ENCODE results near the gene PTPRS. TPM values are rescaled to one million over a fixed set of nuclear protein-coding genes. Genes with fewer than 3 reads are reported as not detected.

The PTPRS gene
- polyA plus RNA-seq, 6 donors from 2014 or later: 0.19 to 1.5 (median 0.73) TPM; not detected in 1

DNA sequence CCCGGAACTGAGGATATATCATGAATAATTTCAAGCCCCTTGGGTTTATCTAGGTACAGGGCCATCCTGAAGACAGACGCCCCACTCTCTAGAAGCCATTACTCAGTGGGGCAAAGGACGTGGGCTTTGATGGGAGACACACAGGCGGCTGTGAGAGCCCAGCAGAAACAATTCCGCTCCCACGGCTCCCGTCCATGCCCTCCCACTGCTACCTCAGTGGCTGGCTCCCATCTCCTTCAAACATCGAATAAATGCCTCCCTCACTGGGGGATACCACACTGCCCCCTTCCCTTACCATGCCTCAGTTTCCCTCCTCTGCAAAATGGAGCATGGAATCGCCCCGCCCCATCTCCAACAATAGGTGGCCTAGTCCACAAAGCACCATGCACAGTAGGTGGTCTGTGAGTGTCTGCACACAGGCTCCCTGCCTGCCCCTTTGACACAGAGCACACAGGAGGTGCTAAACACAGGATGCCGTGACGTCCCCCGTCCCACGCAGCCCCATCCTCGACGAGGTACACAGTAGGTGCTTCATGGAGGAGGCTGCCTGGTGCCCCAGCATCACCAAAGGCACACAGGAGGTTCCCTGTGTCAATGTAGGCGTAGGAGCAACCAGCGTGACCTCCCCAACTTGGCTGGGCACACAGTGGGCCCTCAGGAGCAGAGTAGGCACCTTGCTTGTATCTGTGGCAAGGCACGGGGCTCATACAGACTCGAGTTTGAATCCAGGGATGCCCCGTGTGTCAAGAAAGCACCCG, 46.0 kb downstream of the PTPRS start:
- H3K4me3 Mint-ChIP-seq: peak overlapping the region; percentile 51 to 89 (median 77)
- peak overlapping the region in 2 of 6 donors; percentile 43 to 59 for H3K27ac Mint-ChIP-seq
- peaks cover 11 to 46% (median 32%) of the 10 kb centered on the region in 3 donors for H3K27me3 Mint-ChIP-seq
- peaks cover 0 to 10% (median 3%) of the 10 kb centered on the region in 7 donors for H3K9me3 Mint-ChIP-seq
- no peak for DNase-seq
- ATAC-seq (ENCODE audit: low read depth in 2 of 2): no peak
- peaks cover 13 to 15% (median 13%) of the 10 kb centered on the region in 3 donors for H3K4me1 Mint-ChIP-seq
- peaks cover 0 to 7% of the 10 kb centered on the region in 2 donors for H3K36me3 Mint-ChIP-seq

GRCh38 chr19:5293612-5294378, 46.8 kb downstream of the PTPRS start:
- peaks cover 0 to 4% (median 1%) of the 10 kb centered on the region in 7 donors for H3K9me3 Mint-ChIP-seq
- H3K27me3 Mint-ChIP-seq: peaks cover 15 to 50% (median 32%) of the 10 kb centered on the region in 3 donors
- peak overlapping the region in 3 of 6 donors; percentile 59 to 97 (median 60) for H3K27ac Mint-ChIP-seq
- no peaks in the 10 kb centered on the region for H3K36me3 Mint-ChIP-seq
- peaks cover 13 to 15% (median 13%) of the 10 kb centered on the region in 3 donors for H3K4me1 Mint-ChIP-seq
- H3K4me3 Mint-ChIP-seq: peak overlapping the region; percentile 50 to 89 (median 79)
- ATAC-seq (ENCODE audit: low read depth in 2 of 2) (peak; percentile 15 to 25), DNase-seq (no peak)

DNA sequence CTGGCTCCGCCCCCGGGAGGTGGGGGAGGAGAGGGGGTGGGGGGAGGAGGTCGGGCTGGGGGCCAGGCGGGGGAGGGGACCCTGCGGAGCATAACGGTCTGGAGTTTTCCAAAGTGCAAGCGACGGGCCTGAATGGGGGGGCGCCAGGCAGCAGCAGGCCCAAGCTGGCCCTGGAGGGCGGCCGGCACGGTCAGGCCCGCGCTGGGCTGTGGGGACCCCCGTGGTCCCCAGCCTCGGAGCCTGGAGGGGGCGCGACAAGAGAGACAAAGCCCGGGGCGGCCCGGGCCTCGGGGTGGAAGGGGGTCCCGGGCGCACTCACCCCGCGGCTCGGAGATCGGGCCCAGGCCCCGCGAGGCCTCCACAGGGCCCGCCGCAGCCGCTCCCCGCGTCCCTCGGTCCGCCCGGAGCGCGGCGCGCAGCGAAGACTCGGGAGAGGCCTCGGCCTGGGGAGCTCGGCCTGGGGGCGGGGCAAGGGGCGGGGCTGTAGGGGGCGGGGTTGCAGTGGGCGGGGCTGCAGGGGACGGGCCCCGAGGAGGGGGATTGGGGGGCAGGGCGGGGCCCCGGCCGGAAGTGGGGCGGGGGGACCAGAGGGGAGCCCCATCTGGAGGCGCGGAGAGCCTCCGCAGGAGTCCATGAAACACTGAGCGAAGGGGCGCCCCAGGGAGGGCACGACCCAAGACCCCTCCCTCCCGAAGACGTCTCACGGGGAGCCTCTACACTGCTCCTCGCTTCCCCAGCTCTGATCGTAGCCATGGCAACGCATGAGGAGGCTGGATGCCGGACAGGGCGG, 47.6 kb downstream of the PTPRS start:
- peak overlapping the region in 3 of 6 donors; percentile 52 to 97 (median 60) for H3K27ac Mint-ChIP-seq
- H3K4me3 Mint-ChIP-seq: peak overlapping the region; percentile 38 to 89 (median 79)
- DNase-seq (peak; percentile 46), ATAC-seq (ENCODE audit: low read depth in 2 of 2) (peak; percentile 69 to 73)
- peaks cover 19 to 51% (median 29%) of the 10 kb centered on the region in 3 donors for H3K27me3 Mint-ChIP-seq
- peaks cover 13 to 20% (median 16%) of the 10 kb centered on the region in 3 donors for H3K4me1 Mint-ChIP-seq
- H3K9me3 Mint-ChIP-seq: peaks cover 0 to 2% (median 0%) of the 10 kb centered on the region in 7 donors
- peaks cover 0 to 2% of the 10 kb centered on the region in 2 donors for H3K36me3 Mint-ChIP-seq

DNA sequence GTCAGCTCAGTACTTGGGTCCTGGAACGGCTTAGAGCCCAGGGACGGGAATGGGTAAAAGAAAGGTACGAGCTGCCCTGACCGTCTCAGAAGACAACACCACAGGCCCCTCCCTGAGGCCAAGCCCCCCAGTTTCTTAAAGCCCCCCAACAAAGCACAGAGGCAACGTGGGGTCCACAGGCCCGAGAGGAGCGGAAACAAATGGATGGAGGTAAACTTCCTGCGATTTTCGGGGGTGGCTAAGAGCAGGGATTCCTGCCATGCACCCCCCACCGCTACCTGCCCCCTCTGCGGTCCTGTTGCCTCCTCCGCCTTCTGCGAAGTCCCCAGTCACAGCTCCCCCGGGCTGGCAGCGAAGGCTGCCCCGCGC, 48.2 kb downstream of the PTPRS start:
- DNase-seq: peak; percentile 19
- H3K4me3 Mint-ChIP-seq: peak overlapping the region; percentile 54 to 81 (median 76)
- no peak overlapping the region for H3K27ac Mint-ChIP-seq
- peaks cover 22 to 57% (median 35%) of the 10 kb centered on the region in 3 donors for H3K27me3 Mint-ChIP-seq
- peaks cover 13 to 26% (median 20%) of the 10 kb centered on the region in 3 donors for H3K4me1 Mint-ChIP-seq
- ATAC-seq (ENCODE audit: low read depth in 2 of 2): no peak
- H3K9me3 Mint-ChIP-seq: peaks cover 0 to 2% (median 0%) of the 10 kb centered on the region in 7 donors
- H3K36me3 Mint-ChIP-seq: peaks cover 0 to 7% of the 10 kb centered on the region in 2 donors

DNA sequence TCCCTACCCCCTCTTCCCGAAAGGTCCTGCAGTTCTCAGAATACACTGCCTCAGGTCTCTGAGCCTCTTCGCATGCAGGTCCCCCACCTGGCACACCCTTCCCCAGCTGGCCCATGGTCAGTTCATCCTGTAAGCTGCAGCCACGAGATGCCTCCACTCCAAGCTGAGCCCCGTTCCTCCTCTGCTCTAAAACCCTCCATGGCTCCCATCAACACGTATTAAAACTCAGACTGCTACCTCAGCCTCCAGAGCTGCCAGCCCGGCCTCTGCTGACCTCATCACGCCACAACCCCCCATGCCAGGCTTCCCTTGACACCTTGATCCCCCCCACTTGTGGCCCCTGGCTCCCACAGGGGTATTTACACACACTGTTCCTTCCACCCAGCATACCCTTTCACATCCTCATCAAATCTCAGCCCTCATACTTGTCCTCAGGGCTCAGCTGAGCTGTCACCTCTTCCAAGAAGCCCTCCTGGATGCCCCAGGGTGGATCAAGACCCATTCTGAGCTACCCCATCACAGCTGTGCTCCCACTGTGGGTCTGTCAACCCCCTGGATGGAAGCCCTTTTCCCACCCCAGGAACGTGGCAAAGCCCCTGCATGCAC, 48.9 kb downstream of the PTPRS start:
- H3K36me3 Mint-ChIP-seq: peaks cover 0 to 7% of the 10 kb centered on the region in 2 donors
- H3K4me1 Mint-ChIP-seq: peaks cover 13 to 32% (median 25%) of the 10 kb centered on the region in 3 donors
- peaks cover 0 to 2% (median 0%) of the 10 kb centered on the region in 7 donors for H3K9me3 Mint-ChIP-seq
- H3K4me3 Mint-ChIP-seq: peak overlapping the region in 7 of 8 donors; percentile 54 to 81 (median 75)
- peaks cover 26 to 64% (median 42%) of the 10 kb centered on the region in 3 donors for H3K27me3 Mint-ChIP-seq
- ATAC-seq (ENCODE audit: low read depth in 2 of 2): no peak
- DNase-seq: no peak
- H3K27ac Mint-ChIP-seq: peak overlapping the region in 3 of 6 donors; percentile 24 to 88 (median 80)

Other genes with a start within 250 kb of the PTPRS start
- not detected for gene ZNRF4, start 114.6 kb upstream of the PTPRS start, polyA plus RNA-seq (ENCODE audit: low read depth in 6 of 6)
- gene TINCR, start 227.1 kb upstream of the PTPRS start, polyA plus RNA-seq (ENCODE audit: low read depth in 6 of 6): under 1 TPM in 3 of 6 donors, not detected in 3; 0.08 to 0.32 (median 0.12) TPM